Gastroesophageal sphincter (tissue), 4 donors: ENCODE measurements around the gene DHX30. TPM values are rescaled to one million over a fixed set of nuclear protein-coding genes. Genes with fewer than 3 reads are reported as not detected.
A peak's percentile ranks its signal among the peaks of the same experiment; 100 is the strongest.
"Not testable (repeated sequence)": the region's sequence is repeated elsewhere in the genome, so short reads cannot be mapped to it uniquely, and the experiment has no call there.

Experiments used
- ATAC-seq: fragments of 150-250 bp; one replicate; pipeline ENCODE4 v1.9.1; 2016; ENCODE audit warnings: mild to moderate bottlenecking, moderate library complexity
- H3K27ac ChIP-seq, 4 donors: fragments of 200-600 bp; sonication (generic) in 3 of 4; 1 replicate in 3 of 4; 2 replicates in 1 of 4; pipeline ENCODE4 v1.5.1; 2016 to 2019
- H3K27me3 ChIP-seq: fragments of 200-600 bp; sonication (generic); one replicate; pipeline ENCODE4 v1.5.1; 2019
- H3K36me3 ChIP-seq, 2 donors: fragments of 200-600 bp; sonication (generic); one replicate each; pipeline ENCODE4 v1.5.1; 2019; ENCODE audit warnings: control low read depth in 1 of 2
- H3K4me1 ChIP-seq, 3 donors: fragments of 200-600 bp; sonication (generic); 1 replicate in 2 of 3; 2 replicates in 1 of 3; pipeline ENCODE4 v1.5.1; 2016 to 2019; ENCODE audit warnings: control low read depth in 2 of 3
- H3K4me3 ChIP-seq, 2 donors: fragments of 200-600 bp; sonication (generic); one replicate each; pipeline ENCODE4 v1.5.1; 2019; ENCODE audit warnings: mild to moderate bottlenecking in 1 of 2, moderate library complexity in 1 of 2
- H3K9me3 ChIP-seq, 3 donors: fragments of 200-600 bp; sonication (generic); one replicate each; pipeline ENCODE4 v1.5.1; 2017 to 2019; ENCODE audit warnings: control low read depth in 2 of 3
- CTCF ChIP-seq, 4 experiments: fragments of 200-600 bp in 2 of 4; fragments of 450-650 bp in 2 of 4; sonication (generic) in 1 of 4; IDR thresholded peaks; one replicate each; pipeline ENCODE4 v1.5.1; 2017 to 2019; ENCODE audit warnings: antibody characterized with exemption in 4 of 4, mild to moderate bottlenecking in 2 of 4, moderate library complexity in 2 of 4
- EP300 ChIP-seq: sonication (generic); formaldehyde crosslinking; IDR thresholded peaks from one replicate; pipeline ENCODE4 v1.6.1; 2017; ENCODE audit warnings: antibody characterized with exemption, mild to moderate bottlenecking
- POLR2A ChIP-seq, 2 donors: fragments of 450-650 bp; IDR thresholded peaks; one replicate each; pipeline ENCODE4 v1.6.1; 2017; ENCODE audit warnings: antibody characterized with exemption in 2 of 2, mild to moderate bottlenecking in 2 of 2, moderate library complexity in 1 of 2
- POLR2AphosphoS5 ChIP-seq: sonication (generic); formaldehyde crosslinking; IDR thresholded peaks from one replicate; pipeline ENCODE4 v1.6.1; 2017; ENCODE audit warnings: antibody characterized with exemption
- WGBS, 2 donors: methylation state at CpG; one replicate each; pipeline ENCODE4 v1.1.5; 2018; ENCODE audit warnings: low coverage in 1 of 2; 5-methylcytosine and 5-hydroxymethylcytosine counted together
- total RNA-seq, 4 donors: library from RNA; depleted of rRNA; stranded (reverse); fragments of >200 nt; gene quantifications; one replicate each; pipeline ENCODE4 v1.1.0, GENCODE V29; 2016

The DHX30 gene
- total RNA-seq, result 10 to 100 TPM; 63.7 to 89.5 (median 65.4) TPM

- 0% methylated on average over 3 of the region's 90 CpGs; no CpG with 5 or more reads in 1 of the 2 donors for WGBS, 2 donors
- peak within 1 kb of the TSS; percentile 93 to 99 (median 96) for H3K27ac ChIP-seq
- H3K27me3 ChIP-seq, result no peaks in the 10 kb centered on the region
- no peak for TF ChIP-seq EP300
- TF ChIP-seq POLR2A (IDR thresholded peaks at IDR 0.05), result peak; percentile 77 to 86
- TF ChIP-seq CTCF (IDR thresholded peaks at IDR 0.05), result peak in 1 of 4 experiments; percentile 23
- TF ChIP-seq POLR2AphosphoS5, result peak; percentile 47
- peaks cover 0 to 29% (median 14%) of the 10 kb centered on the region in 3 donors for H3K4me1 ChIP-seq
- ATAC-seq, result peak; percentile 96
- H3K9me3 ChIP-seq, result no peaks in the 10 kb centered on the region
- H3K4me3 ChIP-seq, result peak within 1 kb of the TSS; percentile 83 to 95
- H3K36me3 ChIP-seq, result peaks cover 0 to 28% of the 10 kb centered on the region in 2 donors
These were observed at the start of gene DHX30 for GRCh38 chr3:47802734-47803479. TSS of gene DHX30 (plus strand) at chr3:47803138. CDS start at chr3:47810684, 7,546 bp downstream.

DNA sequence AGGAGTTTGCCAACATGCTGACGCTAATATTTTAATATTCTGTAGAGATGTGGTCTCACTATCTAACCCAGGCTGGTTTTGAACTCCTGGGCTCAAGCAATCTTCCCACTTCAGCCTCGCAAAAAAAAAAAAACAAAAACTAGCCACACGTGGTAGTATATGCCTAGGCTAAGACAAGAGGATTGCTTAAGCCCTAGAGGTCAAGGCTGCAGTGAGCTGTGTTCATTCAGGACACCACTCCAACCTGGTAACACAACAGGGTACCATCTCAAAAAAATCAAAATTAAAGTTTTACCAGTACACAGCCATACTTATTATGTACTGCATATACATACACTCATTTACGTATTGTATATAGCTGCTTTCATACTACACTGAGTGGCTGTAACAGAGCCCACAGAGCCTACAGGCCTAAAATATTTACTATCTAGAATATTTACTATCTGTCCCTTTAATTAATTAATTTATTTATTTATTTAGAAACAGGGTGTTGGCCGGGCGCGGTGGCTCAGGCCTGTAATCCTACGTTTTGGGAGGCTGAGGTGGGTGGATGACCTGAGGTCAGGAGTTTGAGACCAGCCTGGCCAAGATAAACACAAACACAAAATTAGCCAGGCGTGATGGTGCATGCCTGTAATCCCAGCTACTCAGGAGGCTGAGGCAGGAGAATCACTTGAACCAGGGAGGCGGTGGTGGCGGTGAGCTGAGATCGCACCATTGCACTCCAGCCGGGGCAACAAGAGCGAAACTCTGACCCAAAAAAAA lies 44.5 kb upstream of the DHX30 start:
- H3K27ac ChIP-seq, result no peak overlapping the region
- 84 to 94% methylated on average over 3 to 11 of the region's 14 CpGs for WGBS, 2 donors
- peaks cover 0 to 11% (median 0%) of the 10 kb centered on the region in 3 donors for H3K4me1 ChIP-seq
- H3K27me3 ChIP-seq, result no peaks in the 10 kb centered on the region
- no peak for ATAC-seq
- no peak for TF ChIP-seq POLR2AphosphoS5
- no peak for TF ChIP-seq EP300
- no peak for TF ChIP-seq CTCF (IDR thresholded peaks at IDR 0.05)
- TF ChIP-seq POLR2A (IDR thresholded peaks at IDR 0.05), result no peak
- peaks cover 0 to 28% of the 10 kb centered on the region in 2 donors for H3K36me3 ChIP-seq
- H3K9me3 ChIP-seq, result no peaks in the 10 kb centered on the region
- no peak overlapping the region for H3K4me3 ChIP-seq

DNA sequence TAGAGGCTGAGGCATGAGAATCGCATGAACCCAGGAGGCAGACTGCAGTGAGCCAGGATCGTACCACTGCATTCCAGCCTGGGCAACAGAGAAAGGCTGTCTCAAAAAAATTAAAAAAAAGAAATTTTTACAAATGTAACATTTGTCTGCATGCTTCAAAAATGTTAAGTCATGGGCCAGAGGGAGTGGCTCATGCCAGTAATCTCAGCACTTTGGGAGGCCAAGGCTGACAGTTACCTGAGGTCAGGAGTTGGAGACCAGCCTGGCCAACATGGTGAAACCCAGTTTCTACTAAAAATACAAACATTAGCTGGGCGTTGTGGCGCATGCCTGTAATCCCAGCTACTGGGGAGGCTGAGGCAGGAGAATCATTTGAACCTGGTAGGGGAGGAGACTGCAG lies 42.7 kb upstream of the DHX30 start:
- H3K27ac ChIP-seq, H3K4me3 ChIP-seq, H3K27me3 ChIP-seq, H3K9me3 ChIP-seq, ATAC-seq: not testable (repeated sequence)
- WGBS, 2 donors, result 86 to 90% methylated on average over 2 to 4 of the region's 4 CpGs
- H3K4me1 ChIP-seq, result peaks cover 0 to 11% (median 0%) of the 10 kb centered on the region in 3 donors
- H3K36me3 ChIP-seq, result peaks cover 0 to 32% of the 10 kb centered on the region in 2 donors

GRCh38 chr3:47761046-47761445 lies 41.9 kb upstream of the DHX30 start:
- peaks cover 0 to 16% (median 0%) of the 10 kb centered on the region in 3 donors for H3K4me1 ChIP-seq
- no peak for ATAC-seq
- WGBS, 2 donors, result 98 to 100% methylated on average over 4 of the region's 4 CpGs
- no peak for TF ChIP-seq EP300
- TF ChIP-seq CTCF (IDR thresholded peaks at IDR 0.05), result no peak
- no peak for TF ChIP-seq POLR2A (IDR thresholded peaks at IDR 0.05)
- TF ChIP-seq POLR2AphosphoS5, result no peak
- H3K27me3 ChIP-seq, result no peaks in the 10 kb centered on the region
- no peak overlapping the region for H3K4me3 ChIP-seq
- H3K27ac ChIP-seq, result no peak overlapping the region
- no peaks in the 10 kb centered on the region for H3K9me3 ChIP-seq
- H3K36me3 ChIP-seq, result peaks cover 0 to 31% of the 10 kb centered on the region in 2 donors

GRCh38 chr3:47762233-47762632 lies 40.7 kb upstream of the DHX30 start:
- peaks cover 0 to 19% of the 10 kb centered on the region in 2 donors for H3K36me3 ChIP-seq
- WGBS, 2 donors, result 31 to 34% methylated on average over 4 of the region's 4 CpGs
- H3K9me3 ChIP-seq, result no peaks in the 10 kb centered on the region
- ATAC-seq, result no peak
- H3K4me3 ChIP-seq, result no peak overlapping the region
- H3K4me1 ChIP-seq, result peaks cover 0 to 24% (median 0%) of the 10 kb centered on the region in 3 donors
- no peaks in the 10 kb centered on the region for H3K27me3 ChIP-seq
- no peak overlapping the region for H3K27ac ChIP-seq
- no peak for TF ChIP-seq EP300
- TF ChIP-seq CTCF (IDR thresholded peaks at IDR 0.05), result no peak
- no peak for TF ChIP-seq POLR2A (IDR thresholded peaks at IDR 0.05)
- TF ChIP-seq POLR2AphosphoS5, result no peak
